AG04450 (cell line): Measurements from ENCODE around the gene OSER1. TPM values are rescaled to one million over a fixed set of nuclear protein-coding genes. Genes with fewer than 3 reads are reported as not detected.

Source experiments
- CTCF ChIA-PET: fragments of 300-600, 350-600 bp; formaldehyde crosslinking; extraction: SDS; loops from one replicate; lab custom pipeline; 2022; ENCODE audit warnings: antibody characterized with exemption, inconsistent platforms; lab: Charles Lee
- POLR2A ChIA-PET: fragments of 350-600 bp; formaldehyde crosslinking; extraction: SDS; loops from one replicate; lab custom pipeline; 2021; ENCODE audit warnings: antibody characterized with exemption, inconsistent platforms; lab: Yijun Ruan, JAX
- DNase-seq: peaks from one replicate; pipeline ENCODE4 v3.0.0-alpha.2; 2011; ENCODE audit warnings: low read depth, low spot score
- H3K27ac ChIP-seq: one replicate; pipeline ENCODE4 v1.5.1; 2012; ENCODE audit warnings: low read depth, low read length, control low read depth
- H3K27me3 ChIP-seq: one replicate; pipeline ENCODE4 v1.6.0; 2012; ENCODE audit warnings: low read length; ENCODE audit not compliant: control insufficient read depth, insufficient read depth
- H3K4me3 ChIP-seq: 2 replicates; pipeline ENCODE4 v1.5.1; 2011; ENCODE audit warnings: mild to moderate bottlenecking, low read depth, low read length, control low read depth
- H3K9me3 ChIP-seq: 2 replicates; pipeline ENCODE4 v1.5.1; 2012; ENCODE audit warnings: low read length; ENCODE audit not compliant: control insufficient read depth, insufficient read depth
- polyA plus RNA-seq: library from polyadenylated mRNA; depleted of rRNA; stranded (reverse); fragments of >200 nt; gene quantifications from 2 replicates; pipeline ENCODE4 v1.2.3, GENCODE V29; 2011
- TF ChIP-seq, protein P1 (sequence below): IDR thresholded peaks from 2 replicates; pipeline ENCODE4 v1.5.1; 2011; ENCODE audit warnings: low read depth, low read length, control low read depth, inconsistent platforms

OSER1 gene
- polyA plus RNA-seq, 1 experiment, result 59.3 TPM

DNA sequence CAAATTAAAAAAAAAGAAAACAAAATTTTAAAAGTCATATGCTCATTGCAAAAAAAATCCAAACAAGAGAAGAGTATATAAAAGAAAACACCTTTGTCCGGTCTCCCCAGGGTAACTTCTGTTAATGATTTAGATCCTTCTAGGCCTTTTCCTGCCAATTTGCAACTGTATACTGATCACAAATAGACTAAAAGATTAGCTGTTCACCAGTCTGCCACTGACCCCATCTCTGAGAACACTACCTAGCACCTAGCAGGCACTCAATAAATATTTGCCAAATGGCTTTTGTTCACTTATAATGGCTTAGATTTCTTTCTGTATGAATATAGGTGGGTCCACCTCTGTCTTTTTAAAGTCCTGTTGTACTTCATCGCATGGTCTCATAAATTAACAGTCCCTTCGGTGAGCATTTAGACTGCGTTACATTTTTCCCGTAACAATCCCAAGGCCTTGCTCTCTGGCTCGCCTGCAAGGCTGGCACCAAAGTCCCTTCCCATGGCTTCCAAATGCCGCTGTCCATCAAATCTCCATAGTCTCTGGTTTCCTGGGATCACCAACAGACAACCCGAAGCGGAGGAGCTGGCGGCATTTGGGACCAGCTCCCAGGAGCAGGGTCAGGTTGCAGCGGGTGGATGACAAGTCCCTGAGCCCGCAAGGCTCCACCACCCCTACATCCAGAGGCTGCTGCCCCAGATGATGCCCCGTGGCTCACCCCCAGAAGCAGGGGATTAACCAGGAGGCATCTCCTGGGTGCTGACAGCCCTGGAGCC, 35.4 kb downstream of the OSER1 start:
- ChIA-PET POLR2A (interaction anchor here (0.5 kb wide), 1 partner anchor 55 kb away, joined by 3 read pairs; no protein-coding TSS in a partner anchor), CTCF (interaction anchor here (1.0 kb wide), 1 partner anchor 15 kb away, joined by 3 read pairs; no protein-coding TSS in a partner anchor)
- no peak for DNase-seq
- no peaks in the 10 kb centered on the region for H3K9me3 ChIP-seq
- H3K4me3 ChIP-seq, result no peak overlapping the region
- H3K27me3 ChIP-seq, result no peaks in the 10 kb centered on the region
- TF ChIP-seq, protein P1, sequence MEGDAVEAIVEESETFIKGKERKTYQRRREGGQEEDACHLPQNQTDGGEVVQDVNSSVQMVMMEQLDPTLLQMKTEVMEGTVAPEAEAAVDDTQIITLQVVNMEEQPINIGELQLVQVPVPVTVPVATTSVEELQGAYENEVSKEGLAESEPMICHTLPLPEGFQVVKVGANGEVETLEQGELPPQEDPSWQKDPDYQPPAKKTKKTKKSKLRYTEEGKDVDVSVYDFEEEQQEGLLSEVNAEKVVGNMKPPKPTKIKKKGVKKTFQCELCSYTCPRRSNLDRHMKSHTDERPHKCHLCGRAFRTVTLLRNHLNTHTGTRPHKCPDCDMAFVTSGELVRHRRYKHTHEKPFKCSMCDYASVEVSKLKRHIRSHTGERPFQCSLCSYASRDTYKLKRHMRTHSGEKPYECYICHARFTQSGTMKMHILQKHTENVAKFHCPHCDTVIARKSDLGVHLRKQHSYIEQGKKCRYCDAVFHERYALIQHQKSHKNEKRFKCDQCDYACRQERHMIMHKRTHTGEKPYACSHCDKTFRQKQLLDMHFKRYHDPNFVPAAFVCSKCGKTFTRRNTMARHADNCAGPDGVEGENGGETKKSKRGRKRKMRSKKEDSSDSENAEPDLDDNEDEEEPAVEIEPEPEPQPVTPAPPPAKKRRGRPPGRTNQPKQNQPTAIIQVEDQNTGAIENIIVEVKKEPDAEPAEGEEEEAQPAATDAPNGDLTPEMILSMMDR, result no peak
- no peak overlapping the region for H3K27ac ChIP-seq

DNA sequence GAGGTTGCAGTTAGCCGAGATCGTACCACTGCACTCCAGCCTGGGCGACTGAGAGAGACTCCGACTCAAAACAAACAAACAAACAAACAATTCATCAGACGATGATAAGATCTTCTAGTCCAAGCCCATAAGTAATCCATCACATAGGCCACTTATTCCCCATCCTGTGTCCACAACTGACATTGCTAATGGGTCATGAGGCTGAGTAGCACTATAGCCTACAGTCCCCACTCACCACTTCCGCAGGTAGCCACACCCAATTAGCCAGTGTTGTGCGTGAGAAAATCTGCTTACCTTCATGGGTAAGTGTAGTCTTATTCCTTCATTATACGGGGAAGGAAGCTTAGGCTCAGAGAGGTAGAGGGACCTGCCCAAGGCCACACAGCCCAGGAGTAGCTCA, 36.7 kb downstream of the OSER1 start:
- no peak overlapping the region for H3K27ac ChIP-seq
- TF ChIP-seq, protein P1, result no peak
- H3K9me3 ChIP-seq, result no peaks in the 10 kb centered on the region
- H3K27me3 ChIP-seq, result no peaks in the 10 kb centered on the region
- ChIA-PET POLR2A (no interaction called here), CTCF (interaction anchor here (1.8 kb wide), 1 partner anchor 57 kb away, joined by 5 read pairs; no protein-coding TSS in a partner anchor)
- DNase-seq, result no peak
- H3K4me3 ChIP-seq, result no peak overlapping the region

DNA sequence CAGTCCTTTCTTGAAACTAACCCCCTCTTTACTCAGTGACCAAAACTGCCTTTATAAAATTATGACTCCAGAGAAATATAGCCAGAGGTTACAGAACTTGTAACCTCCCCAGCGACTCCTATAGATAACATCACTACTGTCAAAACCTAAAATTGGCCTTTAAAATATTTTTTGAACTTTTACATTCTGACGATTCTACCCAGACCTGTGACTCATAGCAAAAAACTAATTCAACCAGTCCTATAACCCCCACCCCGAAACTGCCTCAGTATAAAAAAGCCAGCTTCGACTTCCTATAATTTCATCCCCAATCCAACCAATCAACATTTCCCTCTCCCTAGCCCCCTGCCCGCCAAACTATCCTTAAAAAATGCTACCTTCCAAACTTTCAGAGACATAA, 37.5 kb downstream of the OSER1 start:
- no peak for DNase-seq
- CTCF ChIA-PET, result interaction anchor here (0.6 to 1.8 kb wide), 2 partner anchors 56 to 694 kb away, joined by 3 to 5 read pairs; no protein-coding TSS in a partner anchor
- TF ChIP-seq, protein P1, result no peak
- H3K27me3 ChIP-seq, result no peaks in the 10 kb centered on the region
- no peaks in the 10 kb centered on the region for H3K9me3 ChIP-seq
- no peak overlapping the region for H3K4me3 ChIP-seq
- no peak overlapping the region for H3K27ac ChIP-seq
- POLR2A ChIA-PET, result no interaction called here

DNA sequence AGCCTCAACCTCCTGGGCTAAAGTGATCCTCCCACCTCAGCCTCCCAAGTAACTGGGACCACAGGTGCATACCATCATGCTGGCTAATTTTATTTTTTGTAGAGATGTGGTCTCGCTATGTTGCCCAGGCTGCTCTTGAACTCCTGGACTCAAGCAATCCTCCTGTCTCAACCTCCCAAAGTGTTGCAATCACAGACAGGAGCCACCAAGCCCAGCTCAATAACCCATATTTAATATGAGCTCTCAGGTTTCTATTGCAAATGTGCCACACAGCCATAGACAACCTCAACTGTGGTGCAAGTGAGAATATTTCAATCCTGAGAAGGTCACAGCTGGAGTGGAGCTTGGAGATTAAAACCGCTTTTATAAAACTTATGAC, 38.0 kb downstream of the OSER1 start:
- ChIA-PET CTCF (interaction anchor here (1.8 kb wide), 1 partner anchor 56 kb away, joined by 5 read pairs; no protein-coding TSS in a partner anchor), POLR2A (no interaction called here)
- no peak overlapping the region for H3K4me3 ChIP-seq
- no peaks in the 10 kb centered on the region for H3K27me3 ChIP-seq
- no peaks in the 10 kb centered on the region for H3K9me3 ChIP-seq
- TF ChIP-seq, protein P1, result no peak
- H3K27ac ChIP-seq, result no peak overlapping the region
- no peak for DNase-seq
